Measurements from ENCODE around the gene SNX1. TPM values are rescaled to one million over a fixed set of nuclear protein-coding genes. Genes with fewer than 3 reads are reported as not detected.

Gene SNX1
- total and polyA plus RNA-seq, 2 of the 13 experiments (the other 11 are each of a cell fraction or from before 2014, with no cell fraction given), result 29.3 to 60.1 TPM

GRCh38 chr15:64051407-64052259 lies 44.1 kb upstream of the SNX1 start:
- no TSS peak for BruUV-seq (replicated peaks)
- H3K79me2 ChIP-seq (ENCODE audit: insufficient read depth, low read length), result no peaks in the 10 kb centered on the region
- DNase-seq (ENCODE audit: low spot score) (no peak), ATAC-seq (peak; percentile 69), FAIRE-seq (no peak)
- ChIA-PET CTCF (ENCODE audit: low intra/inter-chr PET ratio, low total read pairs) (no interaction called here), POLR2A (no interaction called here)
- peaks cover 38% of the 10 kb centered on the region for H3K4me1 ChIP-seq (ENCODE audit: insufficient read depth, low read length)
- H4K20me1 ChIP-seq (ENCODE audit: insufficient read depth, low read length), result no peaks in the 10 kb centered on the region
- no peaks in the 10 kb centered on the region for H3K9me3 ChIP-seq (ENCODE audit: low read length)
- no peak overlapping the region for H3K27ac ChIP-seq (ENCODE audit: extremely low read length, insufficient read depth, low read length)
- H3K27me3 ChIP-seq (ENCODE audit: control insufficient read depth in 1 of 2, insufficient read depth in 2 of 2, low read length in 2 of 2), result peaks cover 1 to 19% of the 10 kb centered on the region in 2 experiments; a peak in 4 of 5 replicates
- H2AFZ ChIP-seq (ENCODE audit: low read length), result no peak overlapping the region
- WGBS (ENCODE audit: low lambda C conversion rate), result 60% methylated on average over 3 of the region's 6 CpGs
- intact Hi-C loops (cut with micrococcal nuclease; ENCODE audit: unreplicated experiment), result no loop called here
- H3K36me3 ChIP-seq (replicated peaks in 1 of 2; ENCODE audit: control insufficient read depth in 1 of 2, insufficient read depth in 2 of 2, low read length in 2 of 2), result no peaks in the 10 kb centered on the region
- in situ Hi-C loops (cut with HindIII; ENCODE audit: extremely low pct_ligation_motif_present, low pct_unique_long_range_greater_than_20kb), result loop anchor here (5.0 kb wide), 1 partner anchor 104 kb away; no protein-coding TSS in a partner anchor
- H3K4me3 ChIP-seq (replicated peaks in 1 of 3; ENCODE audit: insufficient read depth in 1 of 3, low read depth in 2 of 3, low read length in 3 of 3), result no peak overlapping the region
- peak overlapping the region; percentile 24; the same call in 1 of the 2 replicates for H3K4me2 ChIP-seq (ENCODE audit: low read depth, low read length)
- no peak overlapping the region for H3K9ac ChIP-seq (ENCODE audit: insufficient read depth, low read depth, low read length)
- TF ChIP-seq ZNF773 (CRISPR knock-in tag; IDR thresholded peaks at IDR 0.05; ENCODE audit: borderline replicate concordance) (no peak), FUBP1 (CRISPR knock-in tag; IDR thresholded peaks at IDR 0.05; ENCODE audit: borderline replicate concordance) (no peak), MXD4 (CRISPR knock-in tag; IDR thresholded peaks at IDR 0.05) (no peak), ZNF333 (CRISPR knock-in tag; IDR thresholded peaks at IDR 0.05; ENCODE audit: borderline replicate concordance) (no peak), MAFF (IDR thresholded peaks at IDR 0.05; ENCODE audit: low read depth, low read length) (no peak), ZNF746 (CRISPR knock-in tag; IDR thresholded peaks at IDR 0.05) (no peak), TFDP1 (CRISPR knock-in tag; IDR thresholded peaks at IDR 0.05; ENCODE audit: borderline replicate concordance) (no peak), YEATS2 (CRISPR knock-in tag; IDR thresholded peaks at IDR 0.05; ENCODE audit: borderline replicate concordance) (no peak), SOX6 (IDR thresholded peaks at IDR 0.05) (no peak), SOX6 (CRISPR knock-in tag; IDR thresholded peaks at IDR 0.05) (peak; percentile 49; the same call in 1 of the 2 replicates), PATZ1 (CRISPR knock-in tag; IDR thresholded peaks at IDR 0.05) (peak; percentile 60), GATAD2A (CRISPR knock-in tag; IDR thresholded peaks at IDR 0.05) (no peak), PAXIP1 (CRISPR knock-in tag; conservative IDR thresholded peaks at IDR 0.05) (peak; percentile 49; the same call in 1 of the 2 replicates)

Data from HepG2 (cell line).